ENCODE results near the gene FNIP2.
"Not testable (repeated sequence)": the region's sequence is repeated elsewhere in the genome, so short reads cannot be mapped to it uniquely, and the experiment has no call there.

FNIP2 gene
- total RNA-seq, result 20.4 to 32.4 (median 23.1) reads per million in 4 donors

DNA sequence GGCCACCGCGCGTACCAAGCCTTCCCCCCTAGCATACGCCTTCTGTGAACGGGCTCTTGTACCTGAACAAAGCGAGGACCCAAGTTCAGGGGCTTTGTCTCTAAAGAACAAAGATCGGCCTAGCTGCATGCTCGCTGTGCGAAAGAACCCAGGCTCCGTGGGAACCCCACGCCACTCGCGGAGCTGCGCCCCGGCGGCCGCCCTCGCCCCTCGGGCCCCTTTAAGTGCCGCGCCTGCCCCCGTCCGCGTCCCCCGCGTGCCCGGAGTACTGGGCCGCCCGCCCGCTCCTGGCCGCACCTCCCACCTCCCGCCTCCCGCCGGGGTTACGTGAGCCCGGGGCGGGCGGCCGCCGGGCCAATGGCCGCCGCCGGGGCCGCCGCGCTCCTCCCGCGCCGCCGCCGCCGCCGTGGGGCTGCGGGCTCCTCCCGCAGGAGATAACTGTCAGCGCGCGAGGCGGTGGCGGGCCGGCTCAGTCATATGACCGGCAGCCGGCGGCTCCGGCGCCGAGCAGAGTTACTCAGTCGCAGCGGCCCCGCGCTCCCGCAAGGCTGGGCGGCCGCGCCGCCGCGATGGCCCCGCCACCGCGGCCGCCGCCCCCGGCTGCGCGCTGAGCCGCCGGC, at the start of gene FNIP2:
TSS of gene FNIP2 (plus strand) at position 472 of the 620 bp plus-strand sequence. CDS start 187 bp downstream, outside the sequence.
- DNase-seq, result peak; percentile 65 to 77 (median 69)

DNA sequence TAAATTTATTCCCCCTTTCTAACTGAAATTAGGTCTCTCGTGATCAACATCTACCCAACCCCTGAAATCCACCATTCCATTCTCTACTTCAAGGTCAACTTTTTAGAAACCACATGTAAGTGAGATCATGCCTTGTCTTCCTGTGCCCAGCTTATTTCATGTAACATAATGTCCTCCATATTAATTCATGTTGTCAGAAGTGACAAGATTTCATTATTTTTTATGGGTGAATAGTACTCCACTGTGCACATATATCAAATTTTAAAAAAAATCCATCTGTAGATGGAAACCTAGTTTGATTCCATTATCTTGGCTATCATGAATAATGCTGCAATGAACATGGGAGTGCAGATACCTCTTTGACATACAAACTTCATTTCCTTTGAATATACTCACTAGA, 47.1 kb upstream of the FNIP2 start:
- DNase-seq, result no peak

DNA sequence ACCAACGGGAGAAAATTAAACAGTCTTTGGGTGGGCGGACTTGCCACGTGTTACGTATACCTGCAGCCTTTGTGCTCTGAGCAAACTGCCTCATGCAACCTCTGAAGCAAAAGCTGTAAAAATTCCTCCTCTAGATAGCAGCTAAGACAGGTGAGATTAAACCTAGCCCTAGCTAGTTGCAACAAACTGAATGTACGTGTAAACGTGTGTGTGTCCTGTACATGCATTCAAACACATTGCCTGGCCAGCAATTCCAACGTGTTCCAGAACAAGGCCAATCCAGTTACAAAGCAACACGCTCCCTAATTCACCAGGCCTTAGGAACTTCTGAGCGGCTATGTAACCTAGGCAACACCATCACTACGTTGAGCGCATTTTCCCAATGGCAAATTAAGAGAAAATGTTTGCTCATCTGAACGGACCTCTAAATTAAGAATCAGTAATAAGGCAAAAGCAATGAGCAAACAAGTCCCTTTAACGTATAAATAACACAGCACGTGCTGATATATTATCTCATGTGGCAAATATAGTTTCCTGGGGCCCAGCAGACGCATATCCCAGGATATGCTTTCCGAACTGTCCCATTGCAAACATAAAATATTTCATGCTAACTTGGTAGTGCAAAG, 46.4 kb upstream of the FNIP2 start:
- DNase-seq, result peak in 1 of 5 donors; percentile 14

DNA sequence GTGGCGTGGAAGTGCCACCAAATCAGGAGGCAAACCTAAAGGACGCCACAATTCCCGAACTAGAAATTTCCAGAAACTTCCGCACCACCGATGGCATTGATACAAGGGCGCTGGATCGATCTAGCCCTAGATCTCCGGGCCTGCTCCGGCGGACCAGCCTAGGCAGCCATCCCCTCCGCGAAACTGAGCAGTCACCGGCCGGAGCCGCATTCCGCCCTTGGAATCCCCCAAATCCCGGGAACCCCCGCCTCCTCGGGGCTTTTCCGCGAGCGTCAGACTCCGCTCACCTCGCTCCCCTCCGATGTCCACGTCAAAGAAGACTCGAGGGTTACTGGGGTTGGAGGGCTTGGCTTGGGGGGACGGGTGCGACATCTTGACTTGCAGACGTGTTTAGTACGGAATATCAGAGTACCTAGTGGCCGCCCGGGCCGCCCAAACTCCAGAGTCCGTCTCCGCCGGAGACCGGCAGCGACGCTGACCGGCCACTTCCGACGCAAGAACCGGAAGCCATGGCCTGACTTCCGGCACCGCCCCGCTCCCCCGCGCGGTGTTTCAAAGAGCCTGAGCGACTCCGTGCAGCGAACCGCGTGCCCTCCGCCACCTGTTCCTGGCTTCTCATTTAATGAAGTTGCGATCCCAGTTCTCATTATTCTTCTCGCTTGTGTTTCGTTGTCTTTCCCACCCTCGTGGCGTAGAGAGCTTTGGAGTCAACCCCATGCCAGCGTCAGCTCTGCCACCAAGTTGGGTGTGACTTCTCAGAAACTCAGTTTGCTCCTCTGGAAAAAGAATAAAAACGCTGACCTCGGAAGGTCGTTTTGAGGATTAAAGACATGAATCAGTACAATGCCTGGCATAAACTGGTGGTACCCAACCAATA, 45.7 kb upstream of the FNIP2 start, which contains the start of gene PPID:
TSS of gene PPID (minus strand) at position 480 of the 877 bp plus-strand sequence. CDS start at position 372, 108 bp downstream.
- peak; percentile 61 to 89 (median 72) for DNase-seq

DNA sequence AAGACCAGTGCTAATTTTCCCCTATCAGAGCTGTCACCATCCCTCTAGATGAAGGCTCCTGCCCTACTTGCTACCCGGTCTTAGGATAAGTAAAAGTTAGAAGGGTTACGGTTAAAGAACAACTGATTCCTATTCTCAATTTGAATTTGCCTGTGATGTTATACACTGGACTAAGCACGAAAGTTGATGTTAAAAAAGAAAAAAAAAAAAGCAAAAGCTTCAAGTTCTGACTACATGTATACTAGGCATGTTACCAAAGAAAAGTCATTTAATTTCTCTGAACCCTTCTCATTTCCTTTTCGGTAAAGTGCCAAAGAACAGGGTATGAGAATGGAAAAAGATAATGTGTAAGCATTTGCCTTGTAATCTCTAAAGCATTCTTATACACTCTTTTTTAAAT, 44.2 kb upstream of the FNIP2 start:
- peak in 1 of 5 donors; percentile 64 for DNase-seq

DNA sequence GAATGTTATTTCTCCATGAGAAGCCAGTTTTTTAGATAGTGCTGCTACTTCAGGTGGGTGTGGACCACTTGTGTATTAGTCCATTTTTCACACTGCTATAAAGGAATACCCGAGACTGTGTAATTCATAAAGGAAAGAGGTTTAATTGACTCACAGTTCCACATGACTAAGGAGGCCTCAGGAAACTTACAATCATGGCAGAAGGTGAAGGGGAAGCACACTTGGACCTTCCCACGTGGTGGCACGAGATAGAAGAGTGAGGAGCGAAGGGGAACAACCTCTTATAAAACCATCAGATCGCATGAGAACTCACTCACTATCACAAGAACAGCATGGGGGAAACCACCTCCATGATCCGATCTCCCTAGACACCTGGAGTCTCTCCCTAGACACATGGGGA, 42.2 kb upstream of the FNIP2 start:
- DNase-seq, result no peak

DNA sequence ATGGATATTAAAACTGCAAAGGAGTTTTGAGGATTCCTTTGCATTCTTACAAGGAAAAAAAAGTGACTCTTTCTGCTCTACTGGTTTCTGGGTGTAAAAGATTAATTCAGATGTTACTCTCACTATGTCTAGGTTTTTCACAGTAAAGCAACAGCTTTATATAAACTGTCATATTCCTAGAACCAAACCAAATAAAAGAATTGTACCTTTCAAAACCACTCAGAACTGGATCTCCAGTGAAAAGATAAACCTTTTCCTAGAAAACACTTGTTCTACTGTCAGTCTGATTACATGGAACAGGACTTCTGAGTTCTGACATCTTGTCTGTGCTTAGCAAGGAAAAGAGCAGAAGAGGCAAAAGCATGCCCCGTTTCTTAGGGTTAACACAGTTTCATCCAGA, 40.6 kb upstream of the FNIP2 start:
- DNase-seq, result peak in 1 of 5 donors; percentile 51

DNA sequence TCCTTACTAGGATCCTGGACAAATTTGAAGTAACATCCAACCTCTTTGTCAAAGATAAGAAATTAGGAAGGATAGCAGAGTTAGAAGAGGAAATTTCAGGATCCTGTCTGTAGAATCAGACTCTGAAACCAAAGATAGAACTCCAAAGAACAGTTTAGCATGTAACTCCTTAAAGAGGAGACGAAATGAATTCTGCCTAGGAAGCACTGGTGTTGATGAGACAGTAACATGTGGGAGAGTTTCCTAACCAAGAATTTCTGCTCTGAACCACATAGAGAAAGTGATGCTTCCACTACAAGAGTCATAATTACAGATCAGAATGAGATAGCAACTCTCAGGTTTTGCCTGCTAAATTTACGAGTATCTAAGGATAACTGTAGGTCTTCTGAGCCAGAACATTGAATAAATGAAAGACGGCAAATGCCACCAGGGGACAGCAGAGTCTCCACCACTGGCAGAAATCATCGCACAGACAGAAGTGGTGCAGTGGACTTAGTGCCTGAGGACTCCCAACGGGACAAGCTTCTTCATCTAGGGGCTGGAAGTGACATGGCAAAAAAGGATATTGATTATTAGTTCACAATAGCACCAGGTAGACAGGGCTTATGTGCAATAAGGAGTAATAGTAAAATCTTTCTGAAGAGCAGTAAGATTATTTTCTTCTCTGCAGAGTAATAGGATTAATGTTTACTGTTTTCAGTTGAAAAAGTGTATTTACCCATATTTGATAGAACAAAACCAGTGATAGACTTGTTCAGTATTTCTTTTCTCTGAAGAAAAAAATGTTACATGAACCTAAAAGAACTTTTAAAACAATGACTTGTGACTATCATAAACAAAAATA, 38.9 kb upstream of the FNIP2 start:
- DNase-seq, result peak in 4 of 5 donors; percentile 13 to 76 (median 38)

DNA sequence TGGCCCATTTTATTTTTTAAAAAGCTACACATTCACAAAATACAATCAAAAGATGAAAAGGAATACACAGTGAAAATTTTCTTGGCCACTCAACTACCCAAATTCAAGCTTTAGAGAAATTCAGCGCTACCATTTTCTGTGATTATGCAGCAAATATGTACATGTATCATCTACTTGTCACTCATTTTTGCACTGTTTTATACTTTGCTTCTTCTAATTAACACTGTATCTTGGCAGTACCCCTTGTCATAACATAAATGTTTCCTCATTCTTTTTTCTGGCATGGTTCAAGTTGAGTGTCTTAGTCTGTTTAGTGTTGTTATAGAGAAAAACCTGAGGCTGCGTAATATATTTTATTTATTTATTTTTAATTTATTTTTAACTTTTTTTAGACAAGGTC, 30.0 kb upstream of the FNIP2 start:
- no peak for DNase-seq

DNA sequence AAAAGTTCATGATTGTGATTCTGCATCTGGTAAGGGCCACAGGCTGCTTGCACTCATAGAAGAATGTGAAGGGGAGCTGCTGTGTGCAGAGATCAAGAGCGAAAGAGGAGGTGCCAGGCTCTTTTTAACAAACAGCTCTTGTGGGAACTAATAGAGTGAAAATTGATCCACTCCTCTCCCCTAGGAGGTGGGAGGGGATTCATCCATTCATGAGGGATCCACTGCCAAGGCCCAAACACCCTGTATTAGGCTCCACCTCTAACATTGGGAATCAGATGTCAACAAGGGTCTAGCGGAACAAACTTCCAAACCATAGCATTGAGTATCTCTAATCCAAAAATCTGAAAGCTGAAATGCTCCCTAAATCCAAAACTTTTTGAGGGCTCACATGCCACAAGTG, 29.2 kb upstream of the FNIP2 start:
- DNase-seq, result no peak

DNA sequence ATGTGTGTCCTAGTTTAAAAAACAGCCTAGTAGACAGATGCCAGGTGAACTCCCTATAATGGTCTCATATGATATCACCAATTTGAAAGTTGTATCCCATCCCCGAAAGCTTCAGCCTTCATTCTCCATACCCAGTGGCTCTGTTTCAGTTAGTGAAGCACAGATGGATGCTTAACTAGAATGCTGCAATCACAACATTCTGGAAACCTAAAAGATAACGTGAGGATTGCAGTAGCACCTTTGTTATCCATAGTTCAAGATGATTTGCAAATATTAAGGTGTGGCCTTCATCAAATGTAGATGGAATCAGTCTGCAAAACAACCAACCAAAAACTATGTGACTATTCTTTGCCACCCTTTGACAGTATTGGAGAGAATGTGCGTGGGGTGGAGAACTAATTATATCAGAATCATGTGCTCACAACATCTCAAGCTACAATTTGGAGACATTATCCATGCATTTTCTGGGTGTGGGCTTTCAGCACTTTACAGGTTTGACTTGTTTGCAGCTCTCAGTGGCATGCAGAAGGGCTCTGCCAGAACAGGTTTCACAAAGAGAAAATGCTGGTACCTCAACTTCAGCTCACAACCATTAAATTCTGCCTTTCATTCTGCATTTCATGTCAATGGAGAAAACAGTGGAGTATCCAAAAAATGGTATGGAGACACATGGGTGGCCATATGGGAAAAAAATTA, 27.4 kb upstream of the FNIP2 start:
- DNase-seq, result no peak

DNA sequence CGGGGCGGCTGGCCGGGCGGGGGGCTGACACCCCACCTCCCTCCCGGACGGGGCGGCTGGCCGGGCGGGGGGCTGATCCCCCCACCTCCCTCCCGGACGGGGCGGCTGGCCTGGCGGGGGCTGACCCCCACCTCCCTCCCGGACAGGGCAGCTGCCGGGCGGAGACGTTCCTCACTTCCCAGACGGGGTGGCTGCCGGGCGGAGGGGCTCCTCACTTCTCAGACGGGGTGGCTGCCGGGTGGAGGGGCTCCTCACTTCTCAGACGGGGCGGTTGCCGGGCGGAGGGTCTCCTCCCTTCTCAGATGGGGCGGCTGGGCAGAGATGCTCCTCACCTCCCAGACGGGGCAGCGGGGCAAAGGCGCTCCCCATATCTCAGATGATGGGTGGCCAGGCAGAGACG, 22.3 kb upstream of the FNIP2 start:
- not testable (repeated sequence) for DNase-seq

DNA sequence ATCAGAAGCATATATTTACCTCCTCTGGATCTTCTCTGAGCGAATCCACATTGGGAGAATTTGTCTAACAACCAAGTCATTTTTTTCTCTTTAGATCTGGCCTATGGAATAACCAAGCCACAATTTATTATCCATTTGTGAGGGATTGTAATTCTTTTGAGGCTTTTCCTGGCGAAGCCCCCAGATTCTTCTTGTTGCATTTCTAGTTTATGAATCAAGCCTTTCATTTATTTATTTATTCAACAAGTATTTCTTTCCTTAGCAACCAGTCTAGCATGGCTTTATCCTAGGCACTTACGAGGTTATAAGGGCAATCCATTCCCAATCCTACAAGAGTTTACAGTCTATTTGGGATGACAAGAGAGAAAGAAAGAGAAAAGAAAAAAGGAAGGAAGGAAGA, 18.4 kb upstream of the FNIP2 start:
- no peak for DNase-seq

DNA sequence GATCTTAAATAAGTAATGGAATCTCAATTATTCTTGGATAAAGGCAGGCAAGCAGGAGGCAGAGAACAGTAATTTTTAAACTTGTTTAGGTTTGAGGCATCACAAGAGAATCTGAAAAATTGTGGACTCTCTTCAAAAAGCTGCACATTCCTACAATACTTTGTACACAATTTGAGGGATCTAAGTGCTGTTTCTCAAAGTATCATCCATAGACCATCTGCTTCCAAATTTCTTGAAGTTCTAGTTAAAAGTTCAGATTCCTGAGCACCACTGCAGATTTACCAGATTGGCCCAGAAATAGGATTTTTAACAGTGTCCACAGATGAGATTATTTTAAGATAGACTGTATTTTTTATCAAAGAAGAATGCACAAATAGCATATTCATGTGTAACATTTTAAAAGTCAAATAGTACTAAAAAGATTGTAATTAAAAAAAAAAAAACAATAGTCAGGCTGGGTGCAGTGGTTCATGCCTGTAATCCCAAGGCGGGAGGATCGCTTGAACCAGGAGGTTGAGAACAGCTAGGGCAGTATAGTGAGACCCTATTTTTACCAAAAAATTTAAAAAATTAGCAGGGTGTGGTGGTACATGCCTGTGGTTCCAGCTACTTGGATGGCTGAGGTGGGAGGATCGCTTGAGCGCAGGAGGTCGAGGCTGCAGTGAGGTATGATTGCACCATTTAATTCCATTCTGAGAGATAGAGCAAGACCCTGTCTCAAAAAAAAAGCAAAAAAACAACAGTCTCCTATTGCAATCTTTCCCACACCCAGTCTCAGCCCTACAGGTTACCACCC, 14.2 kb upstream of the FNIP2 start:
- no peak for DNase-seq

DNA sequence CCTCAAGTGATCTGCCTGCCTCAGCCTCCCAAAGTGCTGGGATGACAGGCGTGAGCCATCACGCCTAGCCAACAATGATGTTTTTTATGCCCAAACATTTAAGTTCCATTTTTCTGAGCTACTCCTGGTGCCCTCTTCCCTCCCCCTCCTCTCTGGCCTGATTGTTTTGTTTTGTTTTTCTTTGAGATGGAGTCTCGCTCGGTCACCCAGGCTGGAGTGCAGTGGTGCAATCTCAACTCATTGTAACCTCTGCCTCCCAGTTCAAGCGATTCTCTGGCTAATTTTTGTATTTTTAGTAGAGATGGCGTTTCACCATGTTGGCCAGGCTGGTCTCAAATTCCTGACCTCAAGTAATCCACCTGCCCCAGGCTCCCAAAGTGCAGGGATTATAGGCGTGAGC, 13.0 kb upstream of the FNIP2 start:
- not testable (repeated sequence) for DNase-seq

DNA sequence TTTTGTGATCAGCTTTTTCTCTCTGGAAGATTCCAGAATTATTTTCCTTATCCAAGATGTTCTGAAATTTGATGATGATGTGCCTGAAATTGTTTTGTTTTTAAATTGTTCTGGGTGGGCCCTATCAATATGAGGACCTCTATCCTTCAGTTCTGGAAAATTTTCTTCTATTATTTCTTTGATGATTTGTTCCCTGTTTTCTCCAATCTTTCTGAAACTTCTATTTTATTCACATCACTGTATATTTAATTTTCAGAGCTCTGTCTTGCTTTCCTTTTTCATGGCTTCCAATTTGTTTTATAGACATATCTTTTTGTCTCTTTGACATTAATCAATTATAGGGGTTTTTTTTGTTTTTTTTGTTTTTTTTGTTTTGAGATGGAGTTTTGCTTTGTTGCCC, 12.2 kb upstream of the FNIP2 start:
- no peak for DNase-seq

DNA sequence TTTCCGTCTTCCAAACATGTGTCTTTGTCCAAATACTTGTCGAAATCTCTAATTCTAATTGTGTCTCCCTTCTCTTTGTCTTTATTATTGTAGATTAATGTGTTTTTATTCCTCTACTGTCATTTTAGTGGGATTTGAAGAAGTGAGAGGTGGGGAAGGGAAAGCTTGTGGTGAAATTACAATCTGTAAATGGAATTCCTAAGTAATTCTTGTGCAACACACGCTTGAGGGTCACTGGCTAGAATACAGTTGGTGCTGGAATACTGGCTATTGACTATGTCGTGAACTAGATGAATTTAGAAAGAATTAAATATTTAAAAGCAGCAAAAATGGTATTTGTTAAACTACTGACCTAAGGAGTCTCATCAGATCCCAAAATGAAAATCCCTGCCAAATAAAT, 10.7 kb upstream of the FNIP2 start:
- DNase-seq, result no peak

DNA sequence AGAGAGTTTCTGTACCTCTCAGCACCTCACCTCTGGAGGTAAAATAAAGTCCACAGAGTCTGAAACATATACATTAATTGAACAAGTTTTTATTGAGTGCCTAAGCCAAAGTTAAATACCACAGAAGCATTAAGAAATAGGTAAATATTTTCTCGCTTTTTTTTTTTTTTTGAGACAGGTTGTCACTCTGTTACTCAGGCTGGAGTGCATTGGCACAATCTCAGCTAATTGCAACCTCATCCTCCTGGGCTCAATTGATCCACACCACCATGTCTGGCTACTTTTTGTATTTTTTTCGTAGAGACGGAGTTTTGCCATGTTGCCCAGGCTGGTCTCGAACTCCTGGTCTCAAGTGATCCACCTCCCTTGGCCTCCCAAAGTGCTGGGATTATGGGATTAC, 10.1 kb upstream of the FNIP2 start:
- DNase-seq, result no peak

DNA sequence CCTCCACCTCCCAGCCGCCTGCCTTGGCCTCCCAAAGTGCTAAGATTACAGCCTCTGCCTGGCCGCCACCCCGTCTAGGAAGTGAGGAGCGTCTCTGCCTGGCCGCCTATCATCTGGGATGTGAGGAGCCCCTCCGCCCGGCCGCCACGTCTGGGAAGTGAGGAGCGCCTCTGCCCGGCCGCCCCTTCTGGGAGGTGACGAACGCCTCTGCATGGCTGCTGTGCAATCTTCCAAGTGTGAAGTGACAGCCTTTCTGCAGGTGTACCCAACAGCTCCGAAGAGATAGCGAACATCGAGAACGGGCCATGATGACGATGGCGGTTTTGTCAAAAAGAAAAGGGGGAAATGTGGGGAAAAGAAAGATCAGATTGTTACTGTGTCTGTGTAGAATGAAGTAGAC, 9.3 kb upstream of the FNIP2 start:
- DNase-seq, result not testable (repeated sequence)

DNA sequence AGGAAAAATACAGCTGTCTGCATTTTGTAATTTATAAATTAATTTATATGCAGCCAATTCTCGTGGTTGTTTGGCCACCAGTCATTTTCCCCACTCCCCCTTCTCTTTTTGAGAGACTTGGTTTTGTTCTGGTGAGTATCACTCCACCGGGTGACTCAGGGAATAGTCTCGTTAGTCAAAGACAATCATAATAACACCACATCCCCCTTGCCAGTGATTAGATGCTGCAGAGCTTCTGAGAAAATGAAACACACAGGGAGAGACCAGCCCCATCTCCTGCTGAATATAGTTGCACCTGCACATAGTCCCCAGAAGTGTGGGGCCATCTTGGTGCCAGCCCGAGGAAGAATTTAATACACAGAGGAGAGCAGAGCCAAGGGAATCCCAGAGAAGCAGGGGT, 8.0 kb upstream of the FNIP2 start:
- DNase-seq, result peak in 1 of 5 donors; percentile 19

DNA sequence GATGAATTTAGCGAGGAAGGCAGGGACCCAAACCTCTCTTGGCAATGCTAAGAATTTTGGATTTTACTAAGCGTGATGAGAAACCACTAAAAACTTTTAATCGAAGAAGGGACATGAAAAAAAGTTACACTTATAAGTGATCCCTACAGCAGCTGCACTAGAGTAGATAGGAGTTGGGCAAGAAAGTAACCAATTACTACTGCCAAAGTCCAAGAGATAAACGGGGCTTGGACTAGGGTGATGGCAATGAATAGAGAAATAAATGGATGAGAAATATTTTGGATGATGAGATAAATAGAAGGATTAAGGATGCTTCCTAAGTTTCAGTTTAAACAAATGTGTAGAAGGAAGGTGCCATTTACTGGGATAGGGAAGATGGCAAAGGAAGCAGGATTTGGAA, 6.3 kb upstream of the FNIP2 start:
- DNase-seq, result no peak

Data from T-helper 1 cell (primary cell).